ENCODE results near the gene MCCD1. TPM values are rescaled to one million over a fixed set of nuclear protein-coding genes. Genes with fewer than 3 reads are reported as not detected.

MCCD1 gene
- total RNA-seq, 2 donors from 2014 or later = not detected

DNA sequence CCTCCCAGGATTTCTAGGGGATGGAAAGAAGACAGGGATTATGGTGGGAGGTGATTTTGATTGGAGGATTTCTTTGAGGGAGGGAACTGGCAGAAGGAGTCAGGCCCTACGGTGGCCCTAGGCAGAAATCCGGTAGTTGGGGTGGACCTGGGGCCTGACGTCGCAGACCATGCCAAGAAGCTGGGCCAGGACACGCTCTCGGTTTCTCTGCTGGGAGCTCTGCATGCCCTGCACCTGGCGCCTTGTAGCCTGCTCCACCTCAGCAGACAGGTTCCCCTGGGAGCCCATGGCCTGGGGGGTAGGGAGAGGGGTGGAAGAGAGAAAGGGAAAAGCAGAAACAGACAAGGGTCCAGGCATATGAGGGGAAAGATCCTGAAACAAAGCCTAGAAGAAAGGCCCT lies 16.5 kb downstream of the MCCD1 start:
- no peaks in the 10 kb centered on the region for H3K27me3 ChIP-seq (ENCODE audit: control insufficient read depth, insufficient read depth, low read length, poor library complexity, severe bottlenecking)
- peaks cover 24% of the 10 kb centered on the region for H3K36me3 ChIP-seq (ENCODE audit: control insufficient read depth, insufficient read depth, low read length)
- TF ChIP-seq CTCF (conservative IDR thresholded peaks at IDR 0.05) = no peak
- peaks cover 6% of the 10 kb centered on the region for H3K4me1 ChIP-seq (ENCODE audit: control insufficient read depth, insufficient read depth, low read length)
- Mint-ChIP-seq H3K27me3 (ENCODE audit: insufficient read depth) (no peaks in the 10 kb centered on the region), H3K36me3 (ENCODE audit: low read depth) (peaks cover 19% of the 10 kb centered on the region), H3K9me3 (no peaks in the 10 kb centered on the region), H3K4me1 (peaks cover 15% of the 10 kb centered on the region), H3K4me3 (no peak overlapping the region), H3K27ac (no peak overlapping the region)
- no peak overlapping the region for H3K4me3 ChIP-seq (ENCODE audit: low read length)
- H3K9me3 ChIP-seq (ENCODE audit: control insufficient read depth, low read length) = no peaks in the 10 kb centered on the region
- no peak overlapping the region for H3K9ac ChIP-seq (ENCODE audit: extremely low read depth, low read length, poor library complexity, severe bottlenecking)
- WGBS, 2 experiments (ENCODE audit: insufficient coverage in 1 of 2, insufficient read length in 1 of 2) = 89 to 95% methylated on average over 6 to 7 of the region's 7 CpGs
- DNase-seq = no peak
- no peak overlapping the region for H3K27ac ChIP-seq (ENCODE audit: low read depth, low read length)

GRCh38 chr6:31546339-31546957 lies 17.7 kb downstream of the MCCD1 start, which contains the start of gene ATP6V1G2:
TSS of gene ATP6V1G2 (minus strand) at chr6:31546608. CDS start at chr6:31546559, 49 bp downstream.
- Mint-ChIP-seq H3K36me3 (ENCODE audit: low read depth) (peaks cover 21% of the 10 kb centered on the region), H3K9me3 (no peaks in the 10 kb centered on the region), H3K27ac (peak within 1 kb of the TSS; percentile 78), H3K4me1 (peaks cover 12% of the 10 kb centered on the region), H3K4me3 (peak within 1 kb of the TSS; percentile 54), H3K27me3 (ENCODE audit: insufficient read depth) (no peaks in the 10 kb centered on the region)
- H3K9me3 ChIP-seq (ENCODE audit: control insufficient read depth, low read length) = no peaks in the 10 kb centered on the region
- TF ChIP-seq CTCF (conservative IDR thresholded peaks at IDR 0.05) = peak; percentile 97
- H3K9ac ChIP-seq (ENCODE audit: extremely low read depth, low read length, poor library complexity, severe bottlenecking) = peak within 1 kb of the TSS; percentile 69
- peak; percentile 100 for DNase-seq
- 6 to 10% methylated on average over 3 to 11 of the region's 11 CpGs for WGBS, 2 experiments (ENCODE audit: insufficient coverage in 1 of 2, insufficient read length in 1 of 2)
- H3K27ac ChIP-seq (ENCODE audit: low read depth, low read length) = peak within 1 kb of the TSS; percentile 65
- peak within 1 kb of the TSS; percentile 77 for H3K4me3 ChIP-seq (ENCODE audit: low read length)
- no peaks in the 10 kb centered on the region for H3K27me3 ChIP-seq (ENCODE audit: control insufficient read depth, insufficient read depth, low read length, poor library complexity, severe bottlenecking)
- peaks cover 5% of the 10 kb centered on the region for H3K4me1 ChIP-seq (ENCODE audit: control insufficient read depth, insufficient read depth, low read length)
- peaks cover 23% of the 10 kb centered on the region for H3K36me3 ChIP-seq (ENCODE audit: control insufficient read depth, insufficient read depth, low read length)

GRCh38 chr6:31546958-31547726 lies 18.4 kb downstream of the MCCD1 start, which contains the start of gene NFKBIL1:
TSS of gene NFKBIL1 (plus strand) at chr6:31547608. CDS start at chr6:31547695, 87 bp downstream.
- TF ChIP-seq CTCF (conservative IDR thresholded peaks at IDR 0.05) = no peak
- Mint-ChIP-seq H3K27me3 (ENCODE audit: insufficient read depth) (no peaks in the 10 kb centered on the region), H3K9me3 (no peaks in the 10 kb centered on the region), H3K36me3 (ENCODE audit: low read depth) (peaks cover 22% of the 10 kb centered on the region), H3K4me3 (peak within 1 kb of the TSS; percentile 54), H3K4me1 (peaks cover 12% of the 10 kb centered on the region), H3K27ac (peak within 1 kb of the TSS; percentile 82)
- peak within 1 kb of the TSS; percentile 69 for H3K9ac ChIP-seq (ENCODE audit: extremely low read depth, low read length, poor library complexity, severe bottlenecking)
- no peaks in the 10 kb centered on the region for H3K9me3 ChIP-seq (ENCODE audit: control insufficient read depth, low read length)
- peak; percentile 97 for DNase-seq
- peak within 1 kb of the TSS; percentile 38 for H3K27ac ChIP-seq (ENCODE audit: low read depth, low read length)
- H3K4me1 ChIP-seq (ENCODE audit: control insufficient read depth, insufficient read depth, low read length) = peaks cover 5% of the 10 kb centered on the region
- no peaks in the 10 kb centered on the region for H3K27me3 ChIP-seq (ENCODE audit: control insufficient read depth, insufficient read depth, low read length, poor library complexity, severe bottlenecking)
- 0 to 1% methylated on average over 15 to 25 of the region's 25 CpGs for WGBS, 2 experiments (ENCODE audit: insufficient coverage in 1 of 2, insufficient read length in 1 of 2)
- peaks cover 23% of the 10 kb centered on the region for H3K36me3 ChIP-seq (ENCODE audit: control insufficient read depth, insufficient read depth, low read length)
- peak within 1 kb of the TSS; percentile 77 for H3K4me3 ChIP-seq (ENCODE audit: low read length)
